EL (cell line): ENCODE results near the gene NMRK1.

Experiments
- DNase-seq: peaks from one replicate; pipeline ENCODE4 v3.0.0-alpha.2; 2016

NMRK1 gene

GRCh38 chr9:75087824-75088645 lies at the start of gene NMRK1, which contains the start of gene OSTF1:
TSS of gene NMRK1 (minus strand) at chr9:75088155. CDS start at chr9:75083115, 5,040 bp downstream.
TSS of gene OSTF1 (plus strand) at chr9:75088514. CDS start at chr9:75088693, 179 bp downstream.
- peak; percentile 96 for DNase-seq

- DNase-seq, result no peak
These were observed 46.5 kb upstream of the NMRK1 start for GRCh38 chr9:75134495-75134894.

GRCh38 chr9:75133396-75133795 lies 45.4 kb upstream of the NMRK1 start:
- DNase-seq, result no peak

- no peak for DNase-seq
These were observed 44.3 kb upstream of the NMRK1 start for GRCh38 chr9:75132244-75132643.

GRCh38 chr9:75131700-75132099 lies 43.7 kb upstream of the NMRK1 start:
- no peak for DNase-seq

GRCh38 chr9:75130621-75131230 lies 42.8 kb upstream of the NMRK1 start:
- no peak for DNase-seq

- DNase-seq, result no peak
These were observed 42.2 kb upstream of the NMRK1 start for GRCh38 chr9:75130172-75130571.

- no peak for DNase-seq
These were observed 40.6 kb upstream of the NMRK1 start for GRCh38 chr9:75128535-75128934.

- no peak for DNase-seq
These were observed 35.7 kb upstream of the NMRK1 start for GRCh38 chr9:75123696-75124095.

- no peak for DNase-seq
These were observed 34.1 kb upstream of the NMRK1 start for GRCh38 chr9:75121914-75122558.

- no peak for DNase-seq
These were observed 32.7 kb upstream of the NMRK1 start for GRCh38 chr9:75120686-75121085.

GRCh38 chr9:75117564-75117963 lies 29.6 kb upstream of the NMRK1 start:
- DNase-seq, result no peak

- no peak for DNase-seq
These were observed 28.4 kb upstream of the NMRK1 start for GRCh38 chr9:75116306-75116705.

- no peak for DNase-seq
These were observed 24.8 kb upstream of the NMRK1 start for GRCh38 chr9:75112789-75113188.

GRCh38 chr9:75111019-75111622 lies 23.2 kb upstream of the NMRK1 start:
- no peak for DNase-seq

GRCh38 chr9:75109210-75109839 lies 21.4 kb upstream of the NMRK1 start:
- DNase-seq, result no peak

- peak; percentile 83 for DNase-seq
These were observed 20.6 kb upstream of the NMRK1 start for GRCh38 chr9:75108571-75108970.

GRCh38 chr9:75106857-75107256 lies 18.9 kb upstream of the NMRK1 start:
- DNase-seq, result no peak

- DNase-seq, result no peak
These were observed 17.9 kb upstream of the NMRK1 start for GRCh38 chr9:75105841-75106240.

- DNase-seq, result no peak
These were observed 17.1 kb upstream of the NMRK1 start for GRCh38 chr9:75105019-75105540.

GRCh38 chr9:75104607-75105006 lies 16.7 kb upstream of the NMRK1 start:
- DNase-seq, result no peak

GRCh38 chr9:75102177-75102790 lies 14.3 kb upstream of the NMRK1 start:
- DNase-seq, result no peak
